Retina (tissue), 1 donor: Measurements from ENCODE around the gene NXF2B.
"Not testable (repeated sequence)": the region's sequence is repeated elsewhere in the genome, so short reads cannot be mapped to it uniquely, and the experiment has no call there.

Source experiments
- DNase-seq: peaks from one replicate; pipeline ENCODE4 v3.0.0-alpha.2; 2016

The NXF2B gene, protein sequence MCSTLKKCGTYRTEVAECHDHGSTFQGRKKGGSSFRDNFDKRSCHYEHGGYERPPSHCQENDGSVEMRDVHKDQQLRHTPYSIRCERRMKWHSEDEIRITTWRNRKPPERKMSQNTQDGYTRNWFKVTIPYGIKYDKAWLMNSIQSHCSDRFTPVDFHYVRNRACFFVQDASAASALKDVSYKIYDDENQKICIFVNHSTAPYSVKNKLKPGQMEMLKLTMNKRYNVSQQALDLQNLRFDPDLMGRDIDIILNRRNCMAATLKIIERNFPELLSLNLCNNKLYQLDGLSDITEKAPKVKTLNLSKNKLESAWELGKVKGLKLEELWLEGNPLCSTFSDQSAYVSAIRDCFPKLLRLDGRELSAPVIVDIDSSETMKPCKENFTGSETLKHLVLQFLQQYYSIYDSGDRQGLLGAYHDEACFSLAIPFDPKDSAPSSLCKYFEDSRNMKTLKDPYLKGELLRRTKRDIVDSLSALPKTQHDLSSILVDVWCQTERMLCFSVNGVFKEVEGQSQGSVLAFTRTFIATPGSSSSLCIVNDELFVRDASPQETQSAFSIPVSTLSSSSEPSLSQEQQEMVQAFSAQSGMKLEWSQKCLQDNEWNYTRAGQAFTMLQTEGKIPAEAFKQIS

DNA sequence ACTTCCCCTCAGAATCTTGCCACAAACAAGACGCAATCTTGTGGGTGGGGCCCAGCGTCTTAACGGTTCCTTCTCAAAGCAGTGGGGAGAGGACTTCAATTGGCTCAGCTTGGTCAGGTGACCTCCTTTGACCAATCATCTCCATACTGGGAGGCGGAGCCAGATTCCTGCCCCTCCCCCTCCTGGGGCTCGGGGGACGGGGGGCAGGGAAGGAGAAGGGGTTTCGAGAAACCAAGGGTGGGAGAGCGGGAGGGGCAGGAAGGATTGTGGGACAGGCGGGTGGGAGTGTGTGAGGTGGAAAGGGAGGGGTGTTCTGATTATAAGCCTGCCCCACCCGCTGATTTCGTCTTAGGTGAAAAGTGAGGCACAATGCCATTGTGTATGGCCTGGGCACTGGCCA, at the start of gene NXF2B:
Gene NXF2B, minus strand, starts transcription at position 101 of the 400 bp plus-strand sequence. CDS start 59,972 bp downstream, outside the sequence.
- DNase-seq = not testable (repeated sequence)

DNA sequence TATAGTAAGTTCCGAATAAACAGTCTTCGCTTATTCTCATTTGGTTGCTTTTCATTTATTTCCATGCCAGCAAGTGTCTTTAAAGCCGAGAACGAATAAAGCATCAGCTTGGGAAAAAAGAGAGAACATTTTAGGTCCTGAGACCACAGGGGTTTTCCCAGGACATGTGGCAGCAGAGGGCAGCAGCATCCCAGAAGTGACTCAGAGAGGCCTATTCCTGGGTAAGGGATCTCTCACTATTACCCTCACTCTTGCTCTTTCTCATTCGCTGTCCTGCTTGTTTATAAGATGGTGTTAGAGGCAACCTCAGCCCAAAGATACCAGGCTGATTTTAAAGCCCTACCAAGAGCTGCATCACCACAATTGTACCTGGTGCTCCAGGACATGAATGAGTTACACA, 39.0 kb upstream of the NXF2B start:
- DNase-seq = not testable (repeated sequence)

DNA sequence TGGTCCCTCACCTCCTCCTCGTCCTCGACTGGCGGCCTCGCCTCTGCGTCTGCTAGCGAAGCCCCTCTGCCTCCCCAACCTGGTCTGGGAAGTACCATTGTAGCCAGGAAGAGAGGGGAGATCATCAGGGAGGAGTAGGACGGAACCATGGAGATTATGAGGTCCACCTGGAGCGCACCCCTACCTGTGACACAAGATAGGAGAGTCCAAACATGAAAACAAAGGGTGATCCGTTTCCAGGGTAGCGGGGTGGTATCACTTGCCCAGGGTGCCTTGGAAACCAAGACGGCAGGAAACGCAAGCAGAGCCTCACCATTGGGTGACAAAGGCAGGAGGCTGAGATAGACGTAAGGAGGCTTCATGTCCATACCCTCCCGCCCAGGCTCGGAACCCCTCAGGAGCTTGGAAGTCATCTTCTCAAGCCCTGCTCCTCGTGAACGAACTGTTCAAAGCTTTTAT, 32.0 kb upstream of the NXF2B start, which contains the start of gene TCP11X2:
Gene TCP11X2, minus strand, starts transcription at position 51 of the 459 bp plus-strand sequence.
- DNase-seq = not testable (repeated sequence)

DNA sequence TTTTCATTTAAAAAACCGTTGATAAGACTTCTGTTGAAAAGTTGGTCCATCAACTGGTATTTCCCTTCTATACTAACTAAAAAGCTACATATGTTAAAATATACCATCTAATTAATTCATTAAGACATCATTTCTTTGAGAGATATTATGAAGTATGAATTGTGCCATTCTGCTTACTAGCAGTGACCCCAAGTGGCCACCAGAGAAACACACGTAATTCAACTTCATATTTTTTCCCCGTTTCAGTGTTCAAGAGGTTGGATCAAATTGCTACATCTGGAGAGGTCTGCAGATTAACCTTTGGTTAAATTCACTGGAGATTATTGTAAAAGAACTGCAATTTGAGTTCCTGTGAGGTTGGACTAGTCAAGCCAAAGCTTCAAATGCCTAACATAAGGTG, 30.4 kb upstream of the NXF2B start:
- not testable (repeated sequence) for DNase-seq

DNA sequence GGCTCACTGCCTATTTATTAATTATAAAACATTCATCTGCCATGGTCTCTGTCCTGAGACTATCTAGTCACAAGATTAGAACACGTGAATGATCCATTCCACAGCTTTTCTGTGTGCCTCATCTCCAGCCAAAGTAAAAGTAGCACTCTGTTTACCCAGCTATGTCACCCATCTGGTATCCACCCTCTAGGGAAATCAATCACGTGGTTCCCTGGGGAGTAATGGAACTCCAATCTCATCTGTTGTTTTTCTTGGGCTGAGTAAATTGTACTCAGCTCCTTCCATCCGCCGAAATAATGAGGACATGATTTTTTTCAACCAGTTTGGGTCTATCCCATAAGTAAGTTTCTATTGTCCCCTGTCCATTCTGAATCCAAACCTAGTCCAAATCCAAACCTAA, 18.8 kb upstream of the NXF2B start:
- DNase-seq = not testable (repeated sequence)

DNA sequence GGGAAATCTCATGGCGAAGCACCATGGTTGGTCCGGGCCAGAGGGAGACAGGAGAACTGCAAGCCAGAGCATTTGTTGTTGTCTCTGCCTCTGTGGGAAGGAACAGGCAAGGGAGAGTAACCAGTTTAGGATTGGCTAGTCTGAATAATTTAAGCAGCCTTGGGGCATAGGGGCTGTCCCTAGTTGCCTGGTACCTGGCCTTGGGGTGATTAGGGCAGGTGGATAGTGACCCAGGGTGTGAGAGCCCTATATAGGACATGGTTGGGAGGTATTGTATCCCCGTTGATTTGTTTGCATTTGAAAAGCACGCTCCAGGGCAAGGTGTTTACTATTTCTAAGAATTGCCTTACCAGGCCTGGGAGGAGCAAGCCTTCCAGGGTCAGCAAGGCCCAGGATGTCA, 25.3 kb downstream of the NXF2B start:
- DNase-seq = not testable (repeated sequence)

DNA sequence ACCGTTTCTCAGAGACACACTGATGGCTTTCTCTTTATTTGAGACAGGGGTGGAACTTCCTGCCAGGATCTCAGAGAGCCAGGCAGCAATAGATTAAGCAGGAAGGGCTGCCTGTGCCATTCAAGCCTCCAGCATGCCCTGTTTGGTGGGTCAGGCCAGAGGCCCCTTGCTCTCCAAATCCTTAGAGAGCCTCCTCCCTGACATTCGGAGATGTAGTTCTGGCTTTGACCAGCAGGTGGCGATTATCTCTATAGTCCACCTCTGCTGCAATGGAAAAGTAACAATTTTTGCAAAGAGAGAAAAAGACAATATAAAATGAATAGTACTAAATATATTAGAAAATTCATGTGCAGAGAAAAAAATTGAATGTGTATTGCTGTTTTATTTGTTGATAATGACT, 93.9 kb downstream of the NXF2B start:
- peak; percentile 54 for DNase-seq

DNA sequence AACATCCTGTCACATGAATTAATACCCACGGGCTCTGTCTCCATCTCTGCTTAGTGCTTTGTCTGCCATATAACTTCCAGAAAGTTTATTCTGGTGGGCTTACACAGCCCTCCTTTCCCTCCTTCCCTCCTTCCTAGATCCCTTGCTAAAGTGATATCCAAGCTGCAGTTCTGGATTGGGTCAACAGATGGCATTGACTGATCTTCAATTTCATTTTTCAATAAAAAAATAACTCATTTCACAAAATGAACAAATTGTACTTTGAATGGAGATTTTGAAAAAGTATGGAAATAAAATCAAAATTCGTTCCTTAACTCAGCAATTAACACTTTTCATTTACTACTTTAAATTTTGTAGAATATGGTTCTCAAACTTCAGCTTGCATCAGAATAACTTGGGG, 97.9 kb downstream of the NXF2B start:
- DNase-seq = no peak

DNA sequence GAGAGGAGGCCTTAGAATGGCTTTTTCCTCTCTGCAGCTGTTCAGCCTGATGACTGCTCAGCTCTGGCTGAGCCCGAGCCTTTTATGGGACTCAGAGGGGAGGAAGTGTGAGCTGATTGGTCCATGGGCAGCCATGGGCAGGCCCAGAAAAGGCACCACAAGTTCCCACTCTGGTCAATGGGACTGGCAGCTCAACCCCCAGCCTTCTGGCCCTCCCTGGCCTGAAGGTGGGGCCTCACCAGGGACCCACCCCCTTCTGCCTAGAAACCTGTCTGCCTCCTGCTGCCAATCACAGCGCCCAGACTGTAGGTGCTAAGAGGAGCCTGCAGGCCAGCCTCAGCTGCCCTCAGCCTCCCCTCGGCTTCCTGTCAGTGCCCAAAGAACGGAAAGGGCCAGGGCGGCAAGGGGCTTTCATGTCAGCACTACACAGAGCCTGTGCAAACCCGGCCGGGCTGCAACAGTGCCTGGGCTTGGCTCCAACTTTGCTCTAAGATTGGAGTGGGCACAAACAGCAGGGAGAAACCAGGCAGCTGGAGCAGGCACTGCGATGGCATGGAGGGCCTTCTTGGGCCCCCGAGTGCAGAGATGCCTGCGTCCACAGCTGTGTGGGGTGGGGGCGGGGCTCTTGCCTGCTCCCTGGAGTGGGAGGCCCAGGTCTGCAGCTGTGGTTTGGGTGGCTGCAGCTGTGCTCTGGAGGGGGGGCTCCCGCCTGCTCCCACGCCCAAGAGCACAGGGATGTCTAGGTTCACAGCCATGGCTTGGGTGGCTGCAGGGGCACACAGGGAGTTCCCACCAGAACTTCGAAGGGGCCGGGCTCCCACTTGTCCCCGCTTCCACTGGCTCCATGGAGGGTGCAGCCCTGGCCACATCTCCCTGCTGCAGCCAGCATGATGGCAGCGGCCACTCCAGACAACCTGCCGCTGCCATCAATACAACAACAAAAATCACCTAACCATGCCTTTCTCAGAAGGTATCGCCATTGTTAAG, 100.2 kb downstream of the NXF2B start:
- DNase-seq = no peak

DNA sequence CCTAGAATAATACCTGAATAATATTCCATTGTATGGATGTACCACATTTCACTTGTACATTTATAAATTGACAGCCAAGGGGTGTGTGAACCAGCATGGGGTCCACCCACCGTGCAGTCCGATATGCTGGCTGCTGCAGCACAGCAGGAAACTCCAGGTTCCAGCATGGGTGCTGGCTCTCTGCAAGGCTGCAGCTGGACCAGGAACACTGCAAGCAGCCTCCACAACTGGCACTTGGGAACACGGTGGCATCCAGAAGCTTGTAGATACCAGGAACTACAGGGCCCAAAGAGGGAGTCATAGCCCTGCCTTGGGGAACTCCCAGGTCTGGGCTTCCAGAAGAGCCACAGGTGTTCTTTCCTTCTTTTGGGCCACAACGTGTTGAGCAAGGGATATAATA, 101.6 kb downstream of the NXF2B start:
- DNase-seq = no peak
